Astrocyte (in vitro differentiated cells and primary cell): ENCODE measurements around the gene TLCD1. TPM values are rescaled to one million over a fixed set of nuclear protein-coding genes. Genes with fewer than 3 reads are reported as not detected.

ENCODE experiments used
- DNase-seq: peaks from one replicate; pipeline ENCODE4 v3.0.0-alpha.2; 2010; ENCODE audit warnings: low read depth
- FAIRE-seq: peaks from 2 replicates; lab custom pipeline; 2011; peaks lifted over from hg19 to GRCh38; lab: Jason Lieb, UNC
- H2AFZ ChIP-seq: 2 replicates; pipeline ENCODE4 v1.6.0; 2012; ENCODE audit warnings: low read depth, low read length, inconsistent platforms
- H3K27ac ChIP-seq: 2 replicates; pipeline ENCODE4 v1.5.1; 2011; ENCODE audit warnings: low read depth, low read length, inconsistent platforms
- H3K27me3 ChIP-seq: 2 replicates; pipeline ENCODE4 v1.6.0; 2011; ENCODE audit warnings: low read length, inconsistent platforms; ENCODE audit not compliant: insufficient read depth
- H3K36me3 ChIP-seq: 2 replicates; pipeline ENCODE4 v1.5.1; 2011; ENCODE audit warnings: low read length, inconsistent platforms; ENCODE audit not compliant: insufficient read depth
- H3K4me1 ChIP-seq: 2 replicates; pipeline ENCODE4 v1.5.1; 2011; ENCODE audit warnings: low read length, inconsistent platforms; ENCODE audit not compliant: insufficient read depth
- H3K4me2 ChIP-seq: 2 replicates; pipeline ENCODE4 v1.6.0; 2012; ENCODE audit warnings: low read length, inconsistent platforms
- H3K4me3 ChIP-seq: 2 replicates; pipeline ENCODE4 v1.5.1; 2011; ENCODE audit warnings: low read depth, mild to moderate bottlenecking, low read length, inconsistent platforms; ENCODE audit not compliant: insufficient read depth
- H3K79me2 ChIP-seq: 2 replicates; pipeline ENCODE4 v1.6.0; 2012; ENCODE audit warnings: mild to moderate bottlenecking, low read length, inconsistent platforms; ENCODE audit not compliant: insufficient read depth
- H3K9ac ChIP-seq: 2 replicates; pipeline ENCODE4 v1.6.0; 2012; ENCODE audit warnings: mild to moderate bottlenecking, low read length, inconsistent platforms
- H3K9me3 ChIP-seq: 2 replicates; pipeline ENCODE4 v1.5.1; 2012; ENCODE audit warnings: low read depth, mild to moderate bottlenecking, low read length, inconsistent platforms; ENCODE audit not compliant: insufficient read depth
- H4K20me1 ChIP-seq: 2 replicates; pipeline ENCODE4 v1.6.0; 2012; ENCODE audit warnings: low read length, inconsistent platforms; ENCODE audit not compliant: insufficient read depth
- H3K27ac Mint-ChIP-seq: one replicate; pipeline ENCODE4 v1.8.0; 2021; ENCODE audit warnings: mild to moderate bottlenecking, mixed read lengths; ENCODE audit not compliant: unreplicated experiment
- H3K27me3 Mint-ChIP-seq: one replicate; pipeline ENCODE4 v1.8.0; 2021; ENCODE audit warnings: low read depth, mixed read lengths; ENCODE audit not compliant: unreplicated experiment
- H3K36me3 Mint-ChIP-seq: one replicate; pipeline ENCODE4 v1.8.0; 2021; ENCODE audit warnings: low read depth, mixed read lengths; ENCODE audit not compliant: unreplicated experiment
- H3K4me1 Mint-ChIP-seq: one replicate; pipeline ENCODE4 v1.8.0; 2021; ENCODE audit warnings: low read depth, mixed read lengths; ENCODE audit not compliant: unreplicated experiment
- H3K4me3 Mint-ChIP-seq: one replicate; pipeline ENCODE4 v1.8.0; 2021; ENCODE audit warnings: mild to moderate bottlenecking, moderate library complexity, mixed read lengths; ENCODE audit not compliant: unreplicated experiment
- H3K9me3 Mint-ChIP-seq: one replicate; pipeline ENCODE4 v1.8.0; 2021; ENCODE audit warnings: mild to moderate bottlenecking, mixed read lengths; ENCODE audit not compliant: unreplicated experiment
- EZH2 ChIP-seq: IDR thresholded peaks from 2 replicates; pipeline ENCODE4 v1.6.1; 2012; ENCODE audit warnings: mild to moderate bottlenecking, low read length, inconsistent platforms; ENCODE audit not compliant: insufficient read depth
- total RNA-seq: library from RNA; stranded (reverse); gene quantifications from 2 replicates; pipeline ENCODE4 v1.2.1, GENCODE V29; 2021
- TF ChIP-seq, protein P1 (sequence below): IDR thresholded peaks from 2 replicates; pipeline ENCODE4 v1.5.1; 2011; ENCODE audit warnings: low read depth, mild to moderate bottlenecking, inconsistent platforms, low read length, moderate library complexity; ENCODE audit not compliant: insufficient read depth

The TLCD1 gene
- total RNA-seq, 1 donor from 2014 or later = 25.1 TPM

DNA sequence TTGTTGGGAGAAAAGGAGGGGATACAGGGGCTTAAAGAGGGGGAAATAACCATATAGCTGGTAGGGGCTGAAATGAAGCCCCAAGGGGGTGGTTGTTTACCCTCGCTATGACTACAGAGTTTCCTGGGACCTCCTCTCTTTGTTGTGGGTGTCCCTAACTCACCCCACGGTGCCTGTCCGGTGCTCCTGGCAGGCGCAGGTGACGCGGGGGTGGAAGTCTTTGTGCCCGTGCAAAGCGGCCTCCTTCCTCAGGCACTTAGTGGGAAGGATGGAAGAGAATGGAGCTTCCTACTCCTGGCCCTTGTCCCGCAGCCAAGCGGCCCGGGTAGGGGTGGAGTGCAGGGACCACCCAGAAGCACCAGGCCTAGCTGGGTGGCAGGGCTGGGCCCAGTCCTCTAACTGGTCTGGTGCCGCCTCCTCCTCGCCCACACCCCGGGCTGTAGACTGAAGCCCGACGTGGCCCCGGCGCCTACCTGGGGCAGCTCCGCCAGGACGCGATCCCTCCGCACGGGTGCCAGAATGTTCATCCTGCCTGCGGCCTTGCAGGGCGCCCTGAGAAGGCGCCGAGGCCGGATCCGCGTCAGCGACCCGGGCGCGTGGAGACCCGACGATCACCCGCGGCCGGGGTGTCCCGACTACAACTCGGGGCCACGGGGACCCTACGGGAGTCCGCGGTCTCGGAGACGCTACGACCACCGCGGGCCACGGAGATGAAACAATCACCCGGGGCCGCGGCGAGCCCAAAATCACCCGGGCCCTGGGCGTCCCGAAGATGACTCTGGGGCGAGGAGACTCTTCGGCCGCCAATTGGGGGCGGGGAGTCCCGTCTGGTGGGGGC is 9.1 kb downstream of the TLCD1 start:
- Histone ChIP-seq H2AFZ (peak overlapping the region; percentile 28), H3K4me1 (peaks cover 37% of the 10 kb centered on the region), H4K20me1 (peaks cover 59% of the 10 kb centered on the region), H3K79me2 (peaks cover 57% of the 10 kb centered on the region), H3K4me3 (peak overlapping the region; percentile 83), H3K36me3 (peaks cover 25% of the 10 kb centered on the region), H3K9ac (peak overlapping the region; percentile 92), H3K27ac (peak overlapping the region; percentile 87), H3K4me2 (peak overlapping the region; percentile 93), H3K27me3 (no peaks in the 10 kb centered on the region), H3K9me3 (no peaks in the 10 kb centered on the region)
- DNase-seq (peak; percentile 10), FAIRE-seq (no peak)
- Mint-ChIP-seq H3K27me3 (no peaks in the 10 kb centered on the region), H3K9me3 (no peaks in the 10 kb centered on the region), H3K4me1 (peaks cover 23% of the 10 kb centered on the region), H3K4me3 (peak overlapping the region; percentile 85), H3K36me3 (peaks cover 30% of the 10 kb centered on the region), H3K27ac (peak overlapping the region; percentile 84)
- TF ChIP-seq, protein P1, sequence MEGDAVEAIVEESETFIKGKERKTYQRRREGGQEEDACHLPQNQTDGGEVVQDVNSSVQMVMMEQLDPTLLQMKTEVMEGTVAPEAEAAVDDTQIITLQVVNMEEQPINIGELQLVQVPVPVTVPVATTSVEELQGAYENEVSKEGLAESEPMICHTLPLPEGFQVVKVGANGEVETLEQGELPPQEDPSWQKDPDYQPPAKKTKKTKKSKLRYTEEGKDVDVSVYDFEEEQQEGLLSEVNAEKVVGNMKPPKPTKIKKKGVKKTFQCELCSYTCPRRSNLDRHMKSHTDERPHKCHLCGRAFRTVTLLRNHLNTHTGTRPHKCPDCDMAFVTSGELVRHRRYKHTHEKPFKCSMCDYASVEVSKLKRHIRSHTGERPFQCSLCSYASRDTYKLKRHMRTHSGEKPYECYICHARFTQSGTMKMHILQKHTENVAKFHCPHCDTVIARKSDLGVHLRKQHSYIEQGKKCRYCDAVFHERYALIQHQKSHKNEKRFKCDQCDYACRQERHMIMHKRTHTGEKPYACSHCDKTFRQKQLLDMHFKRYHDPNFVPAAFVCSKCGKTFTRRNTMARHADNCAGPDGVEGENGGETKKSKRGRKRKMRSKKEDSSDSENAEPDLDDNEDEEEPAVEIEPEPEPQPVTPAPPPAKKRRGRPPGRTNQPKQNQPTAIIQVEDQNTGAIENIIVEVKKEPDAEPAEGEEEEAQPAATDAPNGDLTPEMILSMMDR = no peak
- TF ChIP-seq EZH2 = no peak

DNA sequence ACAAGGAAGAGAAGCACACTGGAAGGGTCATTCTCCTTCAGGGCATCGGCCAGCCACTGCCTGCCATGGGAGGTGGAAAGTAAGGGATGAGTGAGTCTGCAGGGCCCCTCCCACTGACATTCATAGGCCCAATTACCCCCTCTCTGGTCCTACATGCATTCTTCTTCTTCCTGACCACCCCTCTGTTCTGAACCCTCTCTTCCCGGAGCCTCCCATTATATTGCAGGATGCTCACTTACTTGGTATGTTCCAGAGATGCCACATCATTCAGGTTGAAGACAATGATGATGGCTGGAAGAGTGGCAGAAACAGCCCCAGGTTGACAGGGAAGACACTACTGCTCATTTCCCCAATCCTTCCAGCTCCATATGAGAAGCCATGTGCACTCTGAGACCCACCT is 10.8 kb downstream of the TLCD1 start:
- H3K27me3 ChIP-seq = no peaks in the 10 kb centered on the region
- Mint-ChIP-seq H3K4me3 (peak overlapping the region; percentile 85), H3K36me3 (peaks cover 24% of the 10 kb centered on the region), H3K27ac (peak overlapping the region; percentile 41), H3K27me3 (no peaks in the 10 kb centered on the region), H3K4me1 (peaks cover 22% of the 10 kb centered on the region), H3K9me3 (no peaks in the 10 kb centered on the region)
- peak overlapping the region; percentile 93 for H3K4me2 ChIP-seq
- no peak for DNase-seq
- no peaks in the 10 kb centered on the region for H3K9me3 ChIP-seq
- peaks cover 39% of the 10 kb centered on the region for H3K79me2 ChIP-seq
- H3K36me3 ChIP-seq = peaks cover 16% of the 10 kb centered on the region
- TF ChIP-seq, protein P1 = no peak
- TF ChIP-seq EZH2 = no peak
- peaks cover 42% of the 10 kb centered on the region for H4K20me1 ChIP-seq
- no peak overlapping the region for H3K9ac ChIP-seq
- FAIRE-seq = no peak
- H3K4me3 ChIP-seq = no peak overlapping the region
- peaks cover 42% of the 10 kb centered on the region for H3K4me1 ChIP-seq
- H2AFZ ChIP-seq = no peak overlapping the region
- H3K27ac ChIP-seq = no peak overlapping the region

DNA sequence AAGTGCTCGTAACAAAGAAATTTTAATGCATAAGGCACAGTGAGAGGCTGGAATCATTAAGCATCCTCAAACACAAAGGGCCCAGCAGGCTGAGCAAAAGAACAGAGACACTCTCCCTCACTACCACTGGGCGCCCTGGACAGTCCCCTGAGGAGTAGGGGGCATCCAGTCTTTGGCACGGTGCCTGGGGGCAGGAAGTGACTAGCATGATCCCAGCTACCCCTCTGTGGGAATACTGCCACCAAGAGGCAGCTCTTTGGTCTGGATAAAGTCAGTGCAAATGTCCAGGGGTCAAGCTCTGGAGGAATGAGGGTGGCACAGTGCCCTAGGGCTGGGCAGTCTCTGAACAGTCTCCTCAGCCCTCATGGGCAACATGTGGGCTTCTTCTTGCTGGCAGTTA is 11.8 kb downstream of the TLCD1 start:
- no peak for FAIRE-seq
- Mint-ChIP-seq H3K9me3 (no peaks in the 10 kb centered on the region), H3K27ac (no peak overlapping the region), H3K4me1 (peaks cover 22% of the 10 kb centered on the region), H3K4me3 (no peak overlapping the region), H3K36me3 (peaks cover 24% of the 10 kb centered on the region), H3K27me3 (no peaks in the 10 kb centered on the region)
- no peaks in the 10 kb centered on the region for H3K9me3 ChIP-seq
- peaks cover 16% of the 10 kb centered on the region for H3K36me3 ChIP-seq
- no peak overlapping the region for H3K27ac ChIP-seq
- H3K4me1 ChIP-seq = peaks cover 40% of the 10 kb centered on the region
- DNase-seq = no peak
- no peak overlapping the region for H3K4me2 ChIP-seq
- H3K9ac ChIP-seq = no peak overlapping the region
- peaks cover 40% of the 10 kb centered on the region for H4K20me1 ChIP-seq
- H3K79me2 ChIP-seq = peaks cover 38% of the 10 kb centered on the region
- H3K27me3 ChIP-seq = no peaks in the 10 kb centered on the region
- TF ChIP-seq EZH2 = no peak
- TF ChIP-seq, protein P1 = no peak
- H3K4me3 ChIP-seq = no peak overlapping the region
- no peak overlapping the region for H2AFZ ChIP-seq
